A673 (cell line): ENCODE measurements around the gene EXO5. TPM values are rescaled to one million over a fixed set of nuclear protein-coding genes. Genes with fewer than 3 reads are reported as not detected.

Experiments
- BruUV-seq: library from RNA; stranded (reverse); fragments of 400-500 nt; replicated peaks from 2 replicates; lab custom pipeline; 2021; lab: Mats Ljungman, UMichigan
- CTCF ChIA-PET: fragments of 300-600 bp; sonication (Branson Sonifier 250); formaldehyde crosslinking; loops from one replicate; lab custom pipeline; 2022; ENCODE audit warnings: antibody characterized with exemption; lab: Charles Lee
- POLR2A ChIA-PET: fragments of 300-600 bp; sonication (Branson Sonifier 250); formaldehyde crosslinking; loops from one replicate; lab custom pipeline; 2022; ENCODE audit warnings: antibody characterized with exemption; ENCODE audit not compliant: low non-redundant PET; lab: Charles Lee
- DNase-seq: peaks from one replicate; pipeline ENCODE4 v3.0.0-alpha.2; 2015; ENCODE audit warnings: low spot score
- H3K27ac ChIP-seq: fragments of 200-600 bp; sonication (generic); 2 replicates; pipeline ENCODE4 v1.5.1; 2016; ENCODE audit warnings: mixed run types, low read depth, mild to moderate bottlenecking, mixed read lengths, antibody characterized with exemption, low read length; ENCODE audit not compliant: poor library complexity, severe bottlenecking
- H3K27me3 ChIP-seq: fragments of 200-600 bp; sonication (generic); replicated peaks from 2 replicates; pipeline ENCODE4 v1.6.1; 2017; ENCODE audit warnings: mixed run types, low read depth, mild to moderate bottlenecking, mixed read lengths, antibody characterized with exemption, low read length; ENCODE audit not compliant: insufficient read depth, poor library complexity
- H3K36me3 ChIP-seq: fragments of 200-600 bp; sonication (generic); 2 replicates; pipeline ENCODE4 v1.6.1; 2016; ENCODE audit warnings: mixed run types, mild to moderate bottlenecking, mixed read lengths, antibody characterized with exemption, low read length; ENCODE audit not compliant: insufficient read depth, poor library complexity, severe bottlenecking
- H3K4me1 ChIP-seq: fragments of 200-600 bp; sonication (generic); 2 replicates; pipeline ENCODE4 v1.6.1; 2017; ENCODE audit warnings: mixed run types, mild to moderate bottlenecking, mixed read lengths, antibody characterized with exemption, low read length; ENCODE audit not compliant: insufficient read depth, poor library complexity, severe bottlenecking
- H3K4me3 ChIP-seq: fragments of 200-600 bp; sonication (generic); 2 replicates; pipeline ENCODE4 v1.5.1; 2016; ENCODE audit warnings: low read depth, mixed run types, mild to moderate bottlenecking, mixed read lengths, low read length; ENCODE audit not compliant: poor library complexity, severe bottlenecking
- H3K9me3 ChIP-seq: fragments of 200-600 bp; sonication (generic); 2 replicates; pipeline ENCODE4 v1.6.1; 2016; ENCODE audit warnings: mixed run types, low read depth, mild to moderate bottlenecking, mixed read lengths, antibody characterized with exemption, low read length; ENCODE audit not compliant: poor library complexity, severe bottlenecking
- CTCF ChIP-seq: fragments of 300-800, 200-600 bp; sonication (generic); conservative IDR thresholded peaks from 2 replicates; pipeline ENCODE4 v1.5.1; 2017; ENCODE audit warnings: low read depth, mild to moderate bottlenecking, antibody characterized with exemption, low read length, moderate library complexity, mixed read lengths
- EZH2 ChIP-seq: fragments of 200-600 bp; sonication (generic); IDR thresholded peaks from 2 replicates; pipeline ENCODE4 v1.6.1; 2017; ENCODE audit warnings: borderline replicate concordance, low read depth, mild to moderate bottlenecking, mixed read lengths, antibody characterized with exemption, low read length; ENCODE audit not compliant: poor library complexity, severe bottlenecking
- intact Hi-C: fragments of 100-400 bp; cut with micrococcal nuclease; formaldehyde crosslinking; loops from one replicate; pipeline ENCODE4 v1.10.0; 2022; ENCODE audit not compliant: unreplicated experiment
- total RNA-seq: library from RNA; stranded (reverse); gene quantifications from 2 replicates; pipeline ENCODE4 v1.2.3, GENCODE V29; 2021

Gene EXO5
- total RNA-seq, 1 experiment from 2014 or later: 20.3 TPM

- no TSS peak for BruUV-seq
- Histone ChIP-seq H3K4me1 (peaks cover 12% of the 10 kb centered on the region), H3K36me3 (no peaks in the 10 kb centered on the region), H3K4me3 (no peak overlapping the region), H3K27ac (no peak overlapping the region), H3K9me3 (no peaks in the 10 kb centered on the region), H3K27me3 (no peaks in the 10 kb centered on the region)
- CTCF ChIA-PET: no interaction called here
- POLR2A ChIA-PET: no interaction called here
- TF ChIP-seq EZH2: no peak
- no peak for TF ChIP-seq CTCF
- no peak for DNase-seq
- intact Hi-C loops: no loop called here
These were observed 26.0 kb downstream of the EXO5 start for GRCh38 chr1:40534589-40534988.

- intact Hi-C loops: no loop called here
- BruUV-seq: no TSS peak
- Histone ChIP-seq H3K4me1 (peaks cover 12% of the 10 kb centered on the region), H3K27me3 (no peaks in the 10 kb centered on the region), H3K4me3 (no peak overlapping the region), H3K27ac (no peak overlapping the region), H3K9me3 (no peaks in the 10 kb centered on the region), H3K36me3 (no peaks in the 10 kb centered on the region)
- DNase-seq: no peak
- ChIA-PET POLR2A (no interaction called here), CTCF (no interaction called here)
- TF ChIP-seq CTCF (no peak), EZH2 (no peak)
These were observed 27.2 kb downstream of the EXO5 start for GRCh38 chr1:40535732-40536131.

- ChIA-PET CTCF (no interaction called here), POLR2A (no interaction called here)
- Histone ChIP-seq H3K4me1 (no peaks in the 10 kb centered on the region), H3K27me3 (no peaks in the 10 kb centered on the region), H3K4me3 (no peak overlapping the region), H3K27ac (no peak overlapping the region), H3K9me3 (no peaks in the 10 kb centered on the region), H3K36me3 (peaks cover 5% of the 10 kb centered on the region)
- DNase-seq: no peak
- TF ChIP-seq CTCF (no peak), EZH2 (no peak)
- intact Hi-C loops: no loop called here
- BruUV-seq: no TSS peak
These were observed 30.8 kb downstream of the EXO5 start for GRCh38 chr1:40539338-40539737.
